ENCODE results near the gene RALB. TPM values are rescaled to one million over a fixed set of nuclear protein-coding genes. Genes with fewer than 3 reads are reported as not detected.

Gene RALB
- total RNA-seq, 2 donors from 2014 or later, result 43.7 to 48.5 TPM

DNA sequence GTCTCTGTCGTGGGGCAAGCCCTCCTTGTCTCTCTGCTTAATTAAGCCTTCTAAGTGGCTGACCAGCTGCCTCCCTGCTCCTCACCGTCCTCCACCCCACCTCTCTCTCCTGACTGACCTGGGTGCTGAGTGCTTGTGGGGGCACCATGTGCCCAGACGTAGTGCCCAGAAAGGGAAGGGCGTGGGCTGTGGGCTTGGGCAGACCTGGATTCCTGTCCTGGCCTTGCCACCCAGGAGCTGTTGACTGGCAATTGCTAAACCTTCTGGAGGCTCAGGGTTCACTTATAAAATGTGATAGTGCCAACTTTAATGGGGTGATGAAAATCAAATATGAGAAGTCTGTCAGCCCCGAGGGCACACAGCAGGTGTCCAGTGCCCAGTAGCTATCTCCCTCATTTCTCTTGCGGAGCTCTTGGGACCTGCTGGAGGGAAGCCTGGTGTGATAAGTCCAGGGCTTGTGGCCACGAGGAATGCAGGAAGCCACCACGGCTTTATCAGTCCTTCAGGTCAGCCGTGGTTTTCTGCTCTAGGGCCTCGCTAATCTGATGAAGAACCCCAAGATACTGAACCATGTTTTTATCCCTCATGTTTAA is 71.3 kb downstream of the RALB start:
- no peak overlapping the region for H3K4me3 ChIP-seq
- TF ChIP-seq, protein P1, sequence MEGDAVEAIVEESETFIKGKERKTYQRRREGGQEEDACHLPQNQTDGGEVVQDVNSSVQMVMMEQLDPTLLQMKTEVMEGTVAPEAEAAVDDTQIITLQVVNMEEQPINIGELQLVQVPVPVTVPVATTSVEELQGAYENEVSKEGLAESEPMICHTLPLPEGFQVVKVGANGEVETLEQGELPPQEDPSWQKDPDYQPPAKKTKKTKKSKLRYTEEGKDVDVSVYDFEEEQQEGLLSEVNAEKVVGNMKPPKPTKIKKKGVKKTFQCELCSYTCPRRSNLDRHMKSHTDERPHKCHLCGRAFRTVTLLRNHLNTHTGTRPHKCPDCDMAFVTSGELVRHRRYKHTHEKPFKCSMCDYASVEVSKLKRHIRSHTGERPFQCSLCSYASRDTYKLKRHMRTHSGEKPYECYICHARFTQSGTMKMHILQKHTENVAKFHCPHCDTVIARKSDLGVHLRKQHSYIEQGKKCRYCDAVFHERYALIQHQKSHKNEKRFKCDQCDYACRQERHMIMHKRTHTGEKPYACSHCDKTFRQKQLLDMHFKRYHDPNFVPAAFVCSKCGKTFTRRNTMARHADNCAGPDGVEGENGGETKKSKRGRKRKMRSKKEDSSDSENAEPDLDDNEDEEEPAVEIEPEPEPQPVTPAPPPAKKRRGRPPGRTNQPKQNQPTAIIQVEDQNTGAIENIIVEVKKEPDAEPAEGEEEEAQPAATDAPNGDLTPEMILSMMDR (IDR thresholded peaks at IDR 0.05), result no peak
- no peak for DNase-seq (ENCODE audit: low spot score)
- no peaks in the 10 kb centered on the region for H3K9me3 ChIP-seq
- H3K4me1 ChIP-seq, result peaks cover 0 to 26% of the 10 kb centered on the region in 2 donors
- H3K27me3 ChIP-seq, result no peaks in the 10 kb centered on the region
- no peak overlapping the region for H3K27ac ChIP-seq
- no peaks in the 10 kb centered on the region for H3K36me3 ChIP-seq

DNA sequence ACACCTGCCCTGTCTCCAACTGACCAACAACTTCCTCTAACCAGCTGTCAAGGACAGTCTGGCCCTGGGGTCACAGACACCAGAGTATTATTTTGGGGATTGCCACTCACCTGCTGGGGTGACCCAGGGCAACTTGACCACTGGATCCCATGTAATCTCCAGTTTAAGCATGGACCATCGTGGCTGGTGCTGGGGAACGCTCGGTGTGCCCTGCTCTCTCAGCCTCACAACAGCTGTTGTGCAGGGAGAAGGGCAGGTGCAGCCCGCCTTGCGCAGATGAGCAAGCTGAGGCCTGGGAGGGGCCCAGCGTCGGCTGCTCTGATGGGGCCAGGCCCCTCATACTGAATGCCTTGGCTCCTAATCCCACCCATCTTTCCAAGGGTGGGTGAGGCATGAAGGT is 72.3 kb downstream of the RALB start:
- no peak overlapping the region for H3K27ac ChIP-seq
- H3K9me3 ChIP-seq, result no peaks in the 10 kb centered on the region
- no peaks in the 10 kb centered on the region for H3K27me3 ChIP-seq
- H3K4me1 ChIP-seq, result peaks cover 0 to 15% of the 10 kb centered on the region in 2 donors
- H3K36me3 ChIP-seq, result no peaks in the 10 kb centered on the region
- H3K4me3 ChIP-seq, result no peak overlapping the region
- TF ChIP-seq, protein P1 (IDR thresholded peaks at IDR 0.05), result no peak
- no peak for DNase-seq (ENCODE audit: low spot score)

DNA sequence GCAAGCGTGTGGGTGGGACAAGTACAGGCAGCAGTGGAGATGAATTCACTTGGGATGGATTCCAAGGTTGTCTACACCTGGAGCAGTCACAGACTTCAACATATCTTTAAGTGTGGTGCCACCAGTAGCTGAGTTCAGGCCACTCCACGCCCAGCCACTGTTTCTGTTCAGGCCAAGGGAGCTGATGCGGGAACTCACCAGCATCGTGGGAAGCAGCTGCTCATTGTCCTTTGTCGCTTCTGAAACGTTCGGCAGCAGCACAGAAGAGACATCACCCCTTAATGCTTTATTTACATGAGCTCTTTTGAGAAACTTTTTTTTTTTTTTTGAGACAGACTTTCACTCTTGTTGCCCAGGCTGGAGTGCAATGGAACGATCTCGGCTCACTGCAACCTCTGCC is 73.4 kb downstream of the RALB start:
- TF ChIP-seq, protein P1 (IDR thresholded peaks at IDR 0.05), result no peak
- H3K27me3 ChIP-seq, result no peaks in the 10 kb centered on the region
- H3K36me3 ChIP-seq, result no peaks in the 10 kb centered on the region
- DNase-seq (ENCODE audit: low spot score), result no peak
- no peak overlapping the region for H3K27ac ChIP-seq
- H3K4me3 ChIP-seq, result no peak overlapping the region
- H3K4me1 ChIP-seq, result peaks cover 0 to 14% of the 10 kb centered on the region in 2 donors
- no peaks in the 10 kb centered on the region for H3K9me3 ChIP-seq

DNA sequence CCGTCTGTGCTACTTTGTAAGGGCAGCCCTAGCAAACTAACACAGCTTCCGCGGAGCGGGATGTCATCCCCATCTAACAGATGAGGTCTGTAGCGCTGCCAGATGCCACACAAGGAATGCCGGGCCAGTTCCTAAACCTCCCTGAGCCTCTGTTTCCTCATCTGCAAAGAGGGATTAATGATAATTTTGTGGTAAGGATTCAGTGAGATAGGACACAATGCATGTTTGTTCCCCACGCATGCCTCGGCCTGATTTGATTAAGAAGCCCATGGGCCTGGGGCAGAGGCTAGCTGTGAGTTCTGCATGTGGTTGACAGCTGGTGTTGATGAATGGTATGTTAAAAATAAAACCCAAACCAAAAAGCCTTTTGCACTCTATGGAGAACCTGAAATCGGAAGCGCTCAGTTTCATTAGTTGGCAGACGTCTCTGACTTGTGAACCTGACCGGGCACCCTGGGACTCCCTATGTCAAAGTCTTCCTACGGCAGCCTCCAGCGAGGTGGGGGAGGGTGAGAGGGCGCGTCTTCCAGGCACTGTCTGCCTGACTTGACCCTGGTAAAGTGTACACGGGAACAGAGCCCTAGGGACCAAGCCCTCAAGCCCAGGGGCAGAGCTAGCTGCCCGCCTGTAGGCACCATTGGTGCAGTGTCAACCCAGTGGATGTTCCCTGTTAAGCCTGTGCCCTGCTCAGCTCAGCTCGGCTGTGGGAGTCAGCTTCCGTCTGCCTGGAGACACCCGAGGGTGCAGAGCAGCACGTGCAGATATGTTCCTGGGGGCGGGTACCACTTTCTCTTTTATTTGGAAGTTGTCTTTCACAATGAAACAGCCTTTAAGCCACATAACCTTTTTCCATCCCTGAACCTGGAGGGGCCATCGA is 78.5 kb downstream of the RALB start:
- no peak for DNase-seq (ENCODE audit: low spot score)
- Histone ChIP-seq H3K9me3 (peaks cover 0 to 3% of the 10 kb centered on the region in 2 donors), H3K27ac (no peak overlapping the region), H3K4me3 (no peak overlapping the region), H3K36me3 (no peaks in the 10 kb centered on the region), H3K27me3 (no peaks in the 10 kb centered on the region), H3K4me1 (no peaks in the 10 kb centered on the region)
- TF ChIP-seq, protein P1 (IDR thresholded peaks at IDR 0.05), result no peak

DNA sequence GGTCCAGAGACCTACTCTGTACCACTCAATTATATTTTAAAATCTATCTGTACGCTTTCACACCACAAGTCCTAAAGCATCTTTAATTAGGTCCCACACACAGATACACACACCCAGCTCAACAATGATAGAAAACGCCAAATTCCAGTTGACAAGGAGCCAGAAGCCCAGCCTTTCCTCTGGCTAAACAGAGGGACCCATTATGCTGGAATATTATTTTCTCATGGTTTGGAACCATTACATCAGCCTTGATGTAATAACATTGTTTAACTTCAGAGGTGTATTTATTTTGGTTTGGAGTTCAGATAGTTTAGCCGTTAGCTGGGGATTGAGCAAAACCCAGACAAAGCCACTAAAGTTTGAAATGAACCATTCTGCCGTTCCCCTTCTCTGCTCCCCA is 79.3 kb downstream of the RALB start:
- H3K36me3 ChIP-seq, result no peaks in the 10 kb centered on the region
- peaks cover 0 to 3% of the 10 kb centered on the region in 2 donors for H3K9me3 ChIP-seq
- no peak for DNase-seq (ENCODE audit: low spot score)
- H3K4me1 ChIP-seq, result no peaks in the 10 kb centered on the region
- TF ChIP-seq, protein P1 (IDR thresholded peaks at IDR 0.05), result no peak
- H3K27me3 ChIP-seq, result no peaks in the 10 kb centered on the region
- no peak overlapping the region for H3K27ac ChIP-seq
- no peak overlapping the region for H3K4me3 ChIP-seq
